Occipital lobe (tissue), 2 donors: ENCODE results near the gene PITRM1. TPM values are rescaled to one million over a fixed set of nuclear protein-coding genes. Genes with fewer than 3 reads are reported as not detected.
A peak's percentile ranks its signal among the peaks of the same experiment; 100 is the strongest.
"Not testable (repeated sequence)": the region's sequence is repeated elsewhere in the genome, so short reads cannot be mapped to it uniquely, and the experiment has no call there.

Experiments
- DNase-seq: peaks from one replicate; lab custom pipeline; 2025; lab: John Stamatoyannopoulos, UW
- total RNA-seq: library from RNA; depleted of rRNA; stranded (reverse); fragments of >200 nt; gene quantifications from one replicate; pipeline ENCODE4 v1.2.3, GENCODE V29; 2014

PITRM1 gene
- 38.8 TPM for total RNA-seq

GRCh38 chr10:3172446-3173170 is at the start of gene PITRM1:
TSS of gene PITRM1 (minus strand) at chr10:3172782. CDS start at chr10:3172772, 10 bp downstream.
- peak; percentile 99 for DNase-seq

GRCh38 chr10:3222068-3222467 is 49.5 kb upstream of the PITRM1 start:
- DNase-seq = no peak

- not testable (repeated sequence) for DNase-seq
Measured at GRCh38 chr10:3221601-3222000, 49.0 kb upstream of the PITRM1 start.

- DNase-seq = no peak
Measured at GRCh38 chr10:3220853-3221252, 48.3 kb upstream of the PITRM1 start.

GRCh38 chr10:3219021-3219628 is 46.5 kb upstream of the PITRM1 start:
- not testable (repeated sequence) for DNase-seq

GRCh38 chr10:3217853-3218252 is 45.3 kb upstream of the PITRM1 start:
- no peak for DNase-seq

GRCh38 chr10:3217301-3217700 is 44.7 kb upstream of the PITRM1 start:
- no peak for DNase-seq

- no peak for DNase-seq
Measured at GRCh38 chr10:3215153-3215775, 42.7 kb upstream of the PITRM1 start.

GRCh38 chr10:3213758-3214515 is 41.4 kb upstream of the PITRM1 start:
- DNase-seq = no peak

GRCh38 chr10:3213208-3213607 is 40.6 kb upstream of the PITRM1 start:
- DNase-seq = no peak

GRCh38 chr10:3210251-3210877 is 37.8 kb upstream of the PITRM1 start:
- DNase-seq = no peak

GRCh38 chr10:3208481-3209406 is 36.2 kb upstream of the PITRM1 start:
- DNase-seq = no peak

- DNase-seq = no peak
Measured at GRCh38 chr10:3207351-3207750, 34.8 kb upstream of the PITRM1 start.

- no peak for DNase-seq
Measured at GRCh38 chr10:3206511-3207157, 34.1 kb upstream of the PITRM1 start.

- DNase-seq = no peak
Measured at GRCh38 chr10:3203972-3204371, 31.4 kb upstream of the PITRM1 start.

- DNase-seq = no peak
Measured at GRCh38 chr10:3203016-3203811, 30.6 kb upstream of the PITRM1 start.

- DNase-seq = no peak
Measured at GRCh38 chr10:3201796-3202195, 29.2 kb upstream of the PITRM1 start.

- DNase-seq = no peak
Measured at GRCh38 chr10:3199488-3199887, 26.9 kb upstream of the PITRM1 start.

GRCh38 chr10:3198900-3199299 is 26.3 kb upstream of the PITRM1 start:
- DNase-seq = no peak
